HepG2 (cell line): ENCODE results near the gene ZNF341. TPM values are rescaled to one million over a fixed set of nuclear protein-coding genes. Genes with fewer than 3 reads are reported as not detected.

Experiments
- ATF1 ChIP-seq: IDR thresholded peaks from 2 replicates; pipeline ENCODE4 v1.6.1; 2016; ENCODE audit warnings: mild to moderate bottlenecking, control low read depth
- ETV6 ChIP-seq: sonication (generic); formaldehyde crosslinking; conservative IDR thresholded peaks from 2 replicates; pipeline ENCODE4 v1.4.0; 2020; ENCODE audit warnings: missing genetic modification reagents
- HNRNPUL1 ChIP-seq: fragments of 200-400 bp; formaldehyde crosslinking; IDR thresholded peaks from 2 replicates; pipeline ENCODE4 v1.6.1; 2017; ENCODE audit warnings: low read depth, mild to moderate bottlenecking, low read length, moderate library complexity
- MBD4 ChIP-seq: IDR thresholded peaks from 2 replicates; pipeline ENCODE4 v1.6.1; 2012; ENCODE audit warnings: low read length, inconsistent platforms, borderline replicate concordance
- PHF8 ChIP-seq: sonication (generic); formaldehyde crosslinking; IDR thresholded peaks from 2 replicates; pipeline ENCODE4 v1.5.0; 2020; ENCODE audit warnings: missing genetic modification reagents
- PREB ChIP-seq: sonication (generic); formaldehyde crosslinking; IDR thresholded peaks from 2 replicates; pipeline ENCODE4 v1.4.0; 2020; ENCODE audit warnings: missing genetic modification reagents
- RELA ChIP-seq: sonication (generic); formaldehyde crosslinking; IDR thresholded peaks from 2 replicates; pipeline ENCODE4 v1.4.0; 2020; ENCODE audit warnings: missing genetic modification reagents
- TFE3 ChIP-seq: IDR thresholded peaks from 2 replicates; pipeline ENCODE4 v1.6.1; 2016
- WIZ ChIP-seq: sonication (generic); formaldehyde crosslinking; IDR thresholded peaks from 2 replicates; pipeline ENCODE4 v1.5.1; 2020; ENCODE audit warnings: mild to moderate bottlenecking, missing genetic modification reagents
- ZC3H4 ChIP-seq: sonication (generic); formaldehyde crosslinking; IDR thresholded peaks from 2 replicates; pipeline ENCODE4 v1.4.0; 2020; ENCODE audit warnings: missing genetic modification reagents, borderline replicate concordance
- ZFP37 ChIP-seq: sonication (generic); formaldehyde crosslinking; IDR thresholded peaks from 2 replicates; pipeline ENCODE4 v1.4.0; 2020; ENCODE audit warnings: missing genetic modification reagents, borderline replicate concordance
- ZNF260 ChIP-seq: sonication (generic); formaldehyde crosslinking; IDR thresholded peaks from 2 replicates; pipeline ENCODE4 v1.4.0; 2020; ENCODE audit warnings: missing genetic modification reagents, low read depth, mild to moderate bottlenecking, borderline replicate concordance
- ZNF33B ChIP-seq: sonication (generic); formaldehyde crosslinking; IDR thresholded peaks from 2 replicates; pipeline ENCODE4 v1.5.1; 2020; ENCODE audit warnings: mild to moderate bottlenecking, missing genetic modification reagents
- ZNF34 ChIP-seq: sonication (generic); formaldehyde crosslinking; IDR thresholded peaks from 2 replicates; pipeline ENCODE4 v1.4.0; 2020; ENCODE audit warnings: mild to moderate bottlenecking, missing genetic modification reagents, borderline replicate concordance
- ZNF367 ChIP-seq: sonication (generic); formaldehyde crosslinking; IDR thresholded peaks from 2 replicates; pipeline ENCODE4 v1.4.0; 2020; ENCODE audit warnings: missing genetic modification reagents, borderline replicate concordance
- ZNF556 ChIP-seq: sonication (generic); formaldehyde crosslinking; IDR thresholded peaks from 2 replicates; pipeline ENCODE4 v1.4.0; 2020; ENCODE audit warnings: mild to moderate bottlenecking, missing genetic modification reagents, borderline replicate concordance
- ZNF740 ChIP-seq: sonication (generic); formaldehyde crosslinking; IDR thresholded peaks from 2 replicates; pipeline ENCODE4 v1.4.0; 2020; ENCODE audit warnings: missing genetic modification reagents
- ZNF761 ChIP-seq: sonication (generic); formaldehyde crosslinking; conservative IDR thresholded peaks from 2 replicates; pipeline ENCODE4 v1.4.0; 2020; ENCODE audit warnings: mild to moderate bottlenecking, missing genetic modification reagents
- polyA plus RNA-seq, 8 experiments: library from polyadenylated mRNA; depleted of rRNA in 3 of 8; stranded (reverse) in 7 of 8; unstranded in 1 of 8; fragments of >200 nt; fragmentation: Illumina TruSeq in 4 of 8; extraction: Trizol in 4 of 8; gene quantifications; 2 replicates each; pipeline versions ENCODE4 v1.2.1 to v1.2.3, GENCODE V29; 2011 to 2016; ENCODE audit warnings: low read depth in 4 of 8, missing spikeins in 1 of 8, mixed read lengths in 1 of 8; ENCODE audit not compliant: insufficient read depth in 1 of 8
- total RNA-seq, 5 experiments: library from RNA; depleted of rRNA; stranded (reverse); fragments of >200 nt; fragmentation: Illumina TruSeq; extraction: Trizol; gene quantifications; 2 replicates each; pipeline ENCODE4 v1.2.3, GENCODE V29; 2016; ENCODE audit warnings: low read depth in 1 of 5
- TF ChIP-seq, protein P1 (sequence below): sonication (generic); formaldehyde crosslinking; conservative IDR thresholded peaks from 2 replicates; pipeline ENCODE4 v1.8.0; 2022; ENCODE audit warnings: low read depth, missing genetic modification reagents
- TF ChIP-seq, protein P2 (sequence below): sonication (generic); formaldehyde crosslinking; IDR thresholded peaks from 2 replicates; pipeline ENCODE4 v1.4.0; 2020; ENCODE audit warnings: missing genetic modification reagents, borderline replicate concordance

Gene ZNF341
- total and polyA plus RNA-seq, 2 of the 13 experiments (the other 11 are each of a cell fraction or from before 2014, with no cell fraction given) = 1.1 to 2.2 TPM

DNA sequence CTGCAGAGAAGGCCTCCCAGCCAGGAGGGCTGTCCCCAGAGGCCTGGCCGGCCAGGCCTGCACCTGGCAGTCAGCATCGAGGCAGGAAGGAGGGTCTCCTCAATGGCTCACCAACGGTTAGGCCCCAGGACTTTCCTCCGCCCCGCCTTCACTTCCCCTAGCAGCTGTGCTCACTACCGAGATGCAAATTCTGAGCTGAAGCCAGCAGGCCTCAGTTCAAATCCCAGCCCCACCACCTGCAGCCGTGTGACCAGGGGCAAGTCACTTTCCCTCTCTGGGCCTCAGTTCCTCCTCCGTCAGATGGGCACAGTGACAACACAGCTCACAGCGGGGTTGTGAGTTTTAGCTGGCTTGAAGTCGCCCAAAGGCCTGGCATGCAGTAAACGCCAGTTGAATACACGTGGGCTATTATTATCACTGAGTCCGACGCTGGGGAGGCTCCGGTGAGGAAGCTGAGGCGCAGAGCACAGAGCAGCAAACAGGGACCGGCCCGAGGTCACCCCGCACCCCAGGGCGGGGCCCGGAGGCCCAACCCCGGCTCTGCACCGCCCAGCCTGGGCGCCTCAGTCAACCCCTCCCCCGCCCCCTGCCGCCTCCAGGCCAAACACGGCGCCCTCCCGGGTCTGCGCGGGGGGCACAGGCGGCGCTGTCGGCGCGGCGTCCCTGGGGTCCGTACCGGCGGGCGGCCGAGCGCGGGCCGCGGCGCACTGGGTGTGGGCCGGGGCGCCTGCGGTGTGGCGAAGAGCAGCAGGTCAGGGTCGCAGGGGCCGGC is 46.3 kb upstream of the ZNF341 start (continued):
- TF ChIP-seq ZNF740 (peak; percentile 61; the same call in 1 of the 2 replicates), PREB (peak; percentile 88; the same call in 1 of the 2 replicates), ZNF34 (CRISPR knock-in tag) (no peak), ZNF260 (no peak), ETV6 (CRISPR knock-in tag) (no peak), ZNF367 (no peak), MBD4 (no peak), ZC3H4 (CRISPR knock-in tag) (no peak), PHF8 (peak; percentile 68), ZNF761 (peak; percentile 78; the same call in 1 of the 2 replicates), ZNF556 (CRISPR knock-in tag) (no peak), ATF1 (CRISPR knock-in tag) (no peak), WIZ (CRISPR knock-in tag) (no peak), HNRNPUL1 (no peak), TFE3 (0 out of 2 replicates have a peak, but pooled peaks have one; percentile 30), ZNF33B (CRISPR knock-in tag) (no peak), ZFP37 (CRISPR knock-in tag) (peak; percentile 68; the same call in 1 of the 2 replicates), RELA (CRISPR knock-in tag) (no peak)
- TF ChIP-seq, protein P1, sequence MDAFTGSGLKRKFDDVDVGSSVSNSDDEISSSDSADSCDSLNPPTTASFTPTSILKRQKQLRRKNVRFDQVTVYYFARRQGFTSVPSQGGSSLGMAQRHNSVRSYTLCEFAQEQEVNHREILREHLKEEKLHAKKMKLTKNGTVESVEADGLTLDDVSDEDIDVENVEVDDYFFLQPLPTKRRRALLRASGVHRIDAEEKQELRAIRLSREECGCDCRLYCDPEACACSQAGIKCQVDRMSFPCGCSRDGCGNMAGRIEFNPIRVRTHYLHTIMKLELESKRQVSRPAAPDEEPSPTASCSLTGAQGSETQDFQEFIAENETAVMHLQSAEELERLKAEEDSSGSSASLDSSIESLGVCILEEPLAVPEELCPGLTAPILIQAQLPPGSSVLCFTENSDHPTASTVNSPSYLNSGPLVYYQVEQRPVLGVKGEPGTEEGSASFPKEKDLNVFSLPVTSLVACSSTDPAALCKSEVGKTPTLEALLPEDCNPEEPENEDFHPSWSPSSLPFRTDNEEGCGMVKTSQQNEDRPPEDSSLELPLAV (CRISPR knock-in tag) = no peak; the same call in 1 of the 2 replicates
- TF ChIP-seq, protein P2, sequence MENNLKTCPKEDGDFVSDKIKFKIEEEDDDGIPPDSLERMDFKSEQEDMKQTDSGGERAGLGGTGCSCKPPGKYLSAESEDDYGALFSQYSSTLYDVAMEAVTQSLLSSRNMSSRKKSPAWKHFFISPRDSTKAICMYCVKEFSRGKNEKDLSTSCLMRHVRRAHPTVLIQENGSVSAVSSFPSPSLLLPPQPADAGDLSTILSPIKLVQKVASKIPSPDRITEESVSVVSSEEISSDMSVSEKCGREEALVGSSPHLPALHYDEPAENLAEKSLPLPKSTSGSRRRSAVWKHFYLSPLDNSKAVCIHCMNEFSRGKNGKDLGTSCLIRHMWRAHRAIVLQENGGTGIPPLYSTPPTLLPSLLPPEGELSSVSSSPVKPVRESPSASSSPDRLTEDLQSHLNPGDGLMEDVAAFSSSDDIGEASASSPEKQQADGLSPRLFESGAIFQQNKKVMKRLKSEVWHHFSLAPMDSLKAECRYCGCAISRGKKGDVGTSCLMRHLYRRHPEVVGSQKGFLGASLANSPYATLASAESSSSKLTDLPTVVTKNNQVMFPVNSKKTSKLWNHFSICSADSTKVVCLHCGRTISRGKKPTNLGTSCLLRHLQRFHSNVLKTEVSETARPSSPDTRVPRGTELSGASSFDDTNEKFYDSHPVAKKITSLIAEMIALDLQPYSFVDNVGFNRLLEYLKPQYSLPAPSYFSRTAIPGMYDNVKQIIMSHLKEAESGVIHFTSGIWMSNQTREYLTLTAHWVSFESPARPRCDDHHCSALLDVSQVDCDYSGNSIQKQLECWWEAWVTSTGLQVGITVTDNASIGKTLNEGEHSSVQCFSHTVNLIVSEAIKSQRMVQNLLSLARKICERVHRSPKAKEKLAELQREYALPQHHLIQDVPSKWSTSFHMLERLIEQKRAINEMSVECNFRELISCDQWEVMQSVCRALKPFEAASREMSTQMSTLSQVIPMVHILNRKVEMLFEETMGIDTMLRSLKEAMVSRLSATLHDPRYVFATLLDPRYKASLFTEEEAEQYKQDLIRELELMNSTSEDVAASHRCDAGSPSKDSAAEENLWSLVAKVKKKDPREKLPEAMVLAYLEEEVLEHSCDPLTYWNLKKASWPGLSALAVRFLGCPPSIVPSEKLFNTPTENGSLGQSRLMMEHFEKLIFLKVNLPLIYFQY (CRISPR knock-in tag) = no peak
